Activated effector memory CD4-positive, alpha-beta T cell treated with anti-CD3 and anti-CD28 coated beads, Interleukin-2, amount 50 U/mL, for 16 hours (primary cell): Measurements from ENCODE around the gene COL26A1.

Experiments
- DNase-seq: peaks from one replicate; pipeline ENCODE4 v3.0.0-alpha.2; 2020

Gene COL26A1

GRCh38 chr7:101537205-101537604 lies 174.5 kb downstream of the COL26A1 start:
- DNase-seq: no peak

GRCh38 chr7:101537935-101538595 lies 175.4 kb downstream of the COL26A1 start:
- no peak for DNase-seq

GRCh38 chr7:101538596-101539459 lies 176.2 kb downstream of the COL26A1 start:
- DNase-seq: peak; percentile 85

- DNase-seq: no peak
Measured at GRCh38 chr7:101539784-101540183, 177.1 kb downstream of the COL26A1 start.

GRCh38 chr7:101542527-101543241 lies 180.0 kb downstream of the COL26A1 start:
- peak; percentile 90 for DNase-seq

- DNase-seq: no peak
Measured at GRCh38 chr7:101543242-101543766, 180.6 kb downstream of the COL26A1 start.

- DNase-seq: no peak
Measured at GRCh38 chr7:101543846-101544245, 181.2 kb downstream of the COL26A1 start.

GRCh38 chr7:101545441-101546190 lies 182.9 kb downstream of the COL26A1 start:
- no peak for DNase-seq

GRCh38 chr7:101546308-101546936 lies 183.7 kb downstream of the COL26A1 start:
- DNase-seq: peak; percentile 53

- DNase-seq: peak; percentile 57
Measured at GRCh38 chr7:101547022-101547915, 184.6 kb downstream of the COL26A1 start.

- peak; percentile 50 for DNase-seq
Measured at GRCh38 chr7:101547916-101548661, 185.4 kb downstream of the COL26A1 start.

- peak; percentile 19 for DNase-seq
Measured at GRCh38 chr7:101549734-101550133, 187.1 kb downstream of the COL26A1 start.

- DNase-seq: peak; percentile 41
Measured at GRCh38 chr7:101550641-101551541, 188.2 kb downstream of the COL26A1 start.

GRCh38 chr7:101553018-101553770 lies 190.5 kb downstream of the COL26A1 start:
- peak; percentile 41 for DNase-seq

- DNase-seq: peak; percentile 39
Measured at GRCh38 chr7:101553771-101554445, 191.2 kb downstream of the COL26A1 start.

- DNase-seq: no peak
Measured at GRCh38 chr7:101554584-101555268, 192.1 kb downstream of the COL26A1 start.
